ENCODE results near the gene PPCS. TPM values are rescaled to one million over a fixed set of nuclear protein-coding genes. Genes with fewer than 3 reads are reported as not detected.

The PPCS gene
- total and polyA plus RNA-seq, 4 donors = 33.7 to 171 (median 54.0) TPM

DNA sequence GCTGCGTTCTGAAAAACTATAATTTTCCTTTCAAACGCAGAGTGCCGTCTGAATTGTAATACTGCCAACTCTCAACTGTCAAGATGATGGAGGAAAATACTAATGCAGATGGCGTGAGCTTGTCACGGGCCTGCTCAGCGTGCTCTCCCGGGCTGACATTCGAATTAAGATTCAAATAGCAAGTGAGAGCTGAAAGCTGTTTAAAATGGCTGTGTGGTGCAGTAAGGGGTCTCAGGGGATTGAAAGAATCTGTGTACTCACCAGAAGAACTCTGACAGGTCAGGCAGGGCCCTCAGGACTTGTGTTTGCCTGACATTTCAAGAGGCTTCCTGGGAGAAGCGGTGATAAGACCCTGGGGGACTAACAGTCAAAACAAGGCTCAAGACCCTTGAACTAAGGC, 33.6 kb upstream of the PPCS start:
- intact Hi-C loops (cut with DNase I) = no loop called here
- no peak for ATAC-seq (ENCODE audit: low FRiP score)
- Histone ChIP-seq H3K9me3 (ENCODE audit: control insufficient read depth, low read length) (no peaks in the 10 kb centered on the region), H3K36me3 (ENCODE audit: control insufficient read depth in 1 of 2, insufficient read depth in 2 of 2, low read length in 1 of 2) (no peaks in the 10 kb centered on the region), H3K4me1 (ENCODE audit: control insufficient read depth in 1 of 2, insufficient read depth in 2 of 2, low read length in 2 of 2) (no peaks in the 10 kb centered on the region), H3K27ac (ENCODE audit: low read depth in 1 of 2, low read length in 2 of 2) (no peak overlapping the region), H3K4me3 (ENCODE audit: low read length in 2 of 2) (no peak overlapping the region), H3K27me3 (ENCODE audit: control insufficient read depth in 1 of 2, insufficient read depth in 2 of 2, low read length in 1 of 2) (peaks cover 0 to 1% of the 10 kb centered on the region in 2 donors)
- 38 to 58% methylated on average over 9 of the region's 9 CpGs for WGBS, 2 donors
- no peak for DNase-seq

DNA sequence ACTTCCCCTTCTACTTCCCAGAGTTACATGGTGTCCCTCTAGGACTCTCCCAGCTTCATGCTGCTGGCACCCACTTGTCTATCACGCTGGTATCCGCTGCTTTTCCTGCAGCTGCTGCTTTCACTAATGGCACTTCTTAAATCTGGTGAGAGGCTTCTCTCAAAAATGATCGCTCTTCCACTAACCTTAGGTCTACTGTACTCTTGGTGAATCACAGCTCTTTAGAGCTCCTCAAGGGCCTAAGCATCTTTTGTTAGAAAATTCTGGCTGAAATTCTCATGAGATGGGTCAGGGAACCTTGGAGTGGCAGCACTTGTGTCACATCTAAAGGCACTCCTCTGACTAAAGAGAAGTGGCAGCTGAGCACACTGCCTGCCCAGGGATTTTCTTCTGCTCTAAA, 32.7 kb upstream of the PPCS start:
- peaks cover 0 to 1% of the 10 kb centered on the region in 2 donors for H3K27me3 ChIP-seq (ENCODE audit: control insufficient read depth in 1 of 2, insufficient read depth in 2 of 2, low read length in 1 of 2)
- no peak overlapping the region for H3K27ac ChIP-seq (ENCODE audit: low read depth in 1 of 2, low read length in 2 of 2)
- 94 to 95% methylated on average over 3 of the region's 3 CpGs for WGBS, 2 donors
- ATAC-seq (ENCODE audit: low FRiP score) = no peak
- intact Hi-C loops (cut with DNase I) = no loop called here
- H3K9me3 ChIP-seq (ENCODE audit: control insufficient read depth, low read length) = no peaks in the 10 kb centered on the region
- no peak for DNase-seq
- no peak overlapping the region for H3K4me3 ChIP-seq (ENCODE audit: low read length in 2 of 2)
- no peaks in the 10 kb centered on the region for H3K36me3 ChIP-seq (ENCODE audit: control insufficient read depth in 1 of 2, insufficient read depth in 2 of 2, low read length in 1 of 2)
- no peaks in the 10 kb centered on the region for H3K4me1 ChIP-seq (ENCODE audit: control insufficient read depth in 1 of 2, insufficient read depth in 2 of 2, low read length in 2 of 2)

DNA sequence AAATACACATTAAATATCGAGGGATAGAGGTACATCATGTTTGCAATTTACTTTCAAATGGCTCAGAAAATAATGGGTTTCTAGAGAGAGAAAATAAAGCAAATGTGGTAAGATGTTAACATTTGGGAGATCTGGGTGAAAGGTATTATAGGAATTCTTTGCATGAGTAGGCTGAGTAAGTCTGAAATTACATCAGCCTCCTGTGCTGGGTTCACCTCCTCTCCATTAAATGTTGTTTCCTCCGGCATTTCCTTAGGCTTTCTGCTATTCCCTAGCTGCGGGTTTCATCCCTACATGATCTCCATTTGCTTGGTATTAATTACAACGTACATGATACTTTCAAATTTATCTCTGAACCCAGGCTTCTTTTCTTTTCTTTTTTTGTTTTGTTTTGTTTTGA, 32.1 kb upstream of the PPCS start:
- H3K9me3 ChIP-seq (ENCODE audit: control insufficient read depth, low read length) = no peaks in the 10 kb centered on the region
- ATAC-seq (ENCODE audit: low FRiP score) (no peak), DNase-seq (no peak)
- WGBS, 2 donors = 90% methylated on average over 4 of the region's 4 CpGs
- no peak overlapping the region for H3K27ac ChIP-seq (ENCODE audit: low read depth in 1 of 2, low read length in 2 of 2)
- H3K4me1 ChIP-seq (ENCODE audit: control insufficient read depth in 1 of 2, insufficient read depth in 2 of 2, low read length in 2 of 2) = no peaks in the 10 kb centered on the region
- H3K36me3 ChIP-seq (ENCODE audit: control insufficient read depth in 1 of 2, insufficient read depth in 2 of 2, low read length in 1 of 2) = no peaks in the 10 kb centered on the region
- H3K27me3 ChIP-seq (ENCODE audit: control insufficient read depth in 1 of 2, insufficient read depth in 2 of 2, low read length in 1 of 2) = peaks cover 0 to 1% of the 10 kb centered on the region in 2 donors
- intact Hi-C loops (cut with DNase I) = no loop called here
- no peak overlapping the region for H3K4me3 ChIP-seq (ENCODE audit: low read length in 2 of 2)

DNA sequence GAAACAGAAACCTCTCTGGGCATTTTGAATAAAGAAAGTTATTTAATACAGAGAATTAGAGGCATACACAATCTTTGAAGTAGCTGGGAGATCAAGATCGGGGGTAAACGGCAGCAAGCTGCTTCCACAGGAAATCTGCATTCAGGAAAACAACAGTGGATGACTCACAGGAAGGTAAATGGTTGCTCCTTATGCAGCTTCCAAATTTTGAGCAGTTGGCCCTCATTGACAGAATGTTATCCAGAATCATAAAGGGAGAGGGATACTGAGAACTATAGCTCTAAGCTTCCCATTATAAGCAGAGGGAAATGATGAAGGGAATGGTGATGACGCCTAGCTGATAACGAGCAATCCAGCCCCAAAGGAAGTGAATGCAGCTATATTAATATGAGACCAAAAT, 29.1 kb upstream of the PPCS start:
- Histone ChIP-seq H3K9me3 (ENCODE audit: control insufficient read depth, low read length) (no peaks in the 10 kb centered on the region), H3K27me3 (ENCODE audit: control insufficient read depth in 1 of 2, insufficient read depth in 2 of 2, low read length in 1 of 2) (peaks cover 0 to 1% of the 10 kb centered on the region in 2 donors), H3K4me1 (ENCODE audit: control insufficient read depth in 1 of 2, insufficient read depth in 2 of 2, low read length in 2 of 2) (no peaks in the 10 kb centered on the region), H3K27ac (ENCODE audit: low read depth in 1 of 2, low read length in 2 of 2) (no peak overlapping the region), H3K36me3 (ENCODE audit: control insufficient read depth in 1 of 2, insufficient read depth in 2 of 2, low read length in 1 of 2) (no peaks in the 10 kb centered on the region), H3K4me3 (ENCODE audit: low read length in 2 of 2) (no peak overlapping the region)
- DNase-seq (no peak), ATAC-seq (ENCODE audit: low FRiP score) (no peak)
- 78 to 79% methylated on average over 4 of the region's 4 CpGs for WGBS, 2 donors
- intact Hi-C loops (cut with DNase I) = no loop called here

DNA sequence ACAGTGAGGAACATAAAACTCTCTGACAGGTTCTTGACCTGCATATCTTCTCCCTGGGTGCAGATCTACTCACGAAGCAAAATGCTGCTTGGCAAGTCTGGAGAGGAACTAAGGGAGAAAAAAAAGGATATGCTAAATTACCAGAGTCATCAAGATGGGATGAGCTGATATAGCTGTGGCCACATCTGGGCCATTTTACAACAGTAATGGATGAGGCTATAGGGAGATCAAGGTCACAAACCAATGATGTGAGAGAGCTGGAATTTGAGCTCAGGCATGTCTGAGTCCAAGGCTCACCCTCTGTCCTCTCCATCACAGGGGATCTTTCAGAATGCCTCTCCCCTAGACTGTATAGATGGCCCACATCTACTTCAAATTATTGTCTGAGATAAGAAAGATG, 26.7 kb upstream of the PPCS start:
- Histone ChIP-seq H3K36me3 (ENCODE audit: control insufficient read depth in 1 of 2, insufficient read depth in 2 of 2, low read length in 1 of 2) (no peaks in the 10 kb centered on the region), H3K27me3 (ENCODE audit: control insufficient read depth in 1 of 2, insufficient read depth in 2 of 2, low read length in 1 of 2) (no peaks in the 10 kb centered on the region), H3K4me1 (ENCODE audit: control insufficient read depth in 1 of 2, insufficient read depth in 2 of 2, low read length in 2 of 2) (no peaks in the 10 kb centered on the region), H3K4me3 (ENCODE audit: low read length in 2 of 2) (no peak overlapping the region), H3K27ac (ENCODE audit: low read depth in 1 of 2, low read length in 2 of 2) (no peak overlapping the region), H3K9me3 (ENCODE audit: control insufficient read depth, low read length) (no peaks in the 10 kb centered on the region)
- 89 to 93% methylated on average over 1 of the region's 1 CpG for WGBS, 2 donors
- ATAC-seq (ENCODE audit: low FRiP score) = no peak
- intact Hi-C loops (cut with DNase I) = no loop called here
- no peak for DNase-seq

DNA sequence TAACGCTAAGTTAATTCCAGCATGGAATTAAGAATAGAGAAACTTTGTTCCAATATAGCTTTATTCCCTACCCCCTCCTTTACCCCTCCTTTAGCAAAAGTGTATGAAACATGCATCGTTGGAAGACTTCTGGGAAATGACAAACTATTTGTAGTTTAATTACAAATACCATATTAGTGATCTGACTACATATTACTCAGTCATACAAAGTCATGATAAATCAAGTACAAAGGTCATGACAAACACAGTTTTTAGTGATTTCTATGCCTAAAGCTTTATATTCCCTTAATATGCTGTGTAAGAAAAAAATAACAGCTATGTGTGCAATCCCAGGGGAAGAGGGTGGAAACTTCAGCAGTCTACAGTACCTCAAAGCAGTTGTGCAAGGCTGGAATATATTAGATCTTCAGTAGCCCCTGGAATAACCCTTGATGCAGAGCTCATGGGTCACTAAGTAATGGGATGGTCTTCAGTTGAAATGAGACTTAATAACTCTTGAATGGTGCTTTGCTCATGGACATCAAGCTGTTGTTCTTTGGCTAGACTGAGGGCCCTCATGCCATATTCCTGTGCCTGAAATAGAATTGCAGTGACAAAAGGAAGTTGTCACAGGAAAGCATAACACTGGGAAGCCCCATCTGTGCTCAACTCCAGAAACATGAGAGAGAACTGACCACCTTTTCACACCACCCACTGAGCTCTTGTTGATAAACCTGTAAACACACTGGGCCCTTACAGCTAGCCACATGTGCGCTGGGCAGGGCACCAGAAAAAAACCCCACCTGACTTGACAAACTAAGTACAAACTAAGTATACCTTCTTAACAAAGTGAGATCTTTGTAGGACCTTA, 25.8 kb upstream of the PPCS start:
- no peaks in the 10 kb centered on the region for H3K36me3 ChIP-seq (ENCODE audit: control insufficient read depth in 1 of 2, insufficient read depth in 2 of 2, low read length in 1 of 2)
- no peak for ATAC-seq (ENCODE audit: low FRiP score)
- no peak for DNase-seq
- H3K27me3 ChIP-seq (ENCODE audit: control insufficient read depth in 1 of 2, insufficient read depth in 2 of 2, low read length in 1 of 2) = no peaks in the 10 kb centered on the region
- no peak overlapping the region for H3K4me3 ChIP-seq (ENCODE audit: low read length in 2 of 2)
- H3K27ac ChIP-seq (ENCODE audit: low read depth in 1 of 2, low read length in 2 of 2) = no peak overlapping the region
- H3K9me3 ChIP-seq (ENCODE audit: control insufficient read depth, low read length) = no peaks in the 10 kb centered on the region
- 81 to 83% methylated on average over 3 of the region's 3 CpGs for WGBS, 2 donors
- no peaks in the 10 kb centered on the region for H3K4me1 ChIP-seq (ENCODE audit: control insufficient read depth in 1 of 2, insufficient read depth in 2 of 2, low read length in 2 of 2)
- intact Hi-C loops (cut with DNase I) = no loop called here

DNA sequence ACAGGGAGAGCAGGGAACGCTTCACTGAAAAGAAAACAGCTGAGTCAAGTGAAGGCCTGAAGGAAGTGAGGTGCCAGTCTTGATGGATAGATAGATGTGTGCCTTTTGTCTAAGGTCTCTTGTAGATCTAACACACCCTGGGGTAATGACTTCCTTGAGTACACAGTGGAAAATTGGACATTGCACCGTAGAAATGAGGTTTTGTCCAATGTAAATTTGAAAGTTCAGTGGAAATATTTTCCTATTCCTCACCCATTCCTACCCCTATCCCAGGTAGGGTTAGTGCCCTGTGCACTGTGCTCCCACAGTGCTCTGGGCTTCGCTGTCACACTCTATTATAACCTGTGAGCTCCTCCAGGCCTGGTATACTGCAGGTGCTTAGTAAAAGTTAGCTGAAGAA, 24.8 kb upstream of the PPCS start:
- intact Hi-C loops (cut with DNase I) = no loop called here
- H3K9me3 ChIP-seq (ENCODE audit: control insufficient read depth, low read length) = no peaks in the 10 kb centered on the region
- 74 to 78% methylated on average over 3 of the region's 3 CpGs for WGBS, 2 donors
- ATAC-seq (ENCODE audit: low FRiP score) (no peak), DNase-seq (no peak)
- no peak overlapping the region for H3K4me3 ChIP-seq (ENCODE audit: low read length in 2 of 2)
- no peaks in the 10 kb centered on the region for H3K4me1 ChIP-seq (ENCODE audit: control insufficient read depth in 1 of 2, insufficient read depth in 2 of 2, low read length in 2 of 2)
- no peaks in the 10 kb centered on the region for H3K27me3 ChIP-seq (ENCODE audit: control insufficient read depth in 1 of 2, insufficient read depth in 2 of 2, low read length in 1 of 2)
- H3K27ac ChIP-seq (ENCODE audit: low read depth in 1 of 2, low read length in 2 of 2) = no peak overlapping the region
- no peaks in the 10 kb centered on the region for H3K36me3 ChIP-seq (ENCODE audit: control insufficient read depth in 1 of 2, insufficient read depth in 2 of 2, low read length in 1 of 2)

DNA sequence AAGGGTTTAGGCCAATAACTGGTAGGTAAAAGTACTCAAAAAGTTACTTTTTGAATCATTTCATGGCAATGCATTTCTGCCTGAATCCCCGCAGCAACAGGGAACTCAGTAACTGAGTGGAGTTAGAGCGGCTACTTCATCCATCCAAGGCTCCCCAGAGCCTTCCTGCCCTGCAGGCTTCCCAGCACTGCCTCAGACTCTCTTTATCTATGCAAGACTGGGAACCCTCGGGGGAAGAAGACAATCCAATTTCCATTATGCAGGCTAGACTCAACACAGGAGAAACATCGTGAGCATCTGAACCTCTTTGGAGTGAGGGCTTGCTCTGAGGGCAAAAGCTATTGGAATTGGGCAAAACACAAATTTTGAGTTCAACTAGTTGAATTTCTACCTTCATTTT, 23.6 kb upstream of the PPCS start:
- intact Hi-C loops (cut with DNase I) = no loop called here
- no peak overlapping the region for H3K4me3 ChIP-seq (ENCODE audit: low read length in 2 of 2)
- H3K27ac ChIP-seq (ENCODE audit: low read depth in 1 of 2, low read length in 2 of 2) = no peak overlapping the region
- ATAC-seq (ENCODE audit: low FRiP score) = no peak
- WGBS, 2 donors = 88 to 90% methylated on average over 4 of the region's 4 CpGs
- no peaks in the 10 kb centered on the region for H3K4me1 ChIP-seq (ENCODE audit: control insufficient read depth in 1 of 2, insufficient read depth in 2 of 2, low read length in 2 of 2)
- H3K27me3 ChIP-seq (ENCODE audit: control insufficient read depth in 1 of 2, insufficient read depth in 2 of 2, low read length in 1 of 2) = no peaks in the 10 kb centered on the region
- DNase-seq = no peak
- H3K9me3 ChIP-seq (ENCODE audit: control insufficient read depth, low read length) = no peaks in the 10 kb centered on the region
- no peaks in the 10 kb centered on the region for H3K36me3 ChIP-seq (ENCODE audit: control insufficient read depth in 1 of 2, insufficient read depth in 2 of 2, low read length in 1 of 2)

DNA sequence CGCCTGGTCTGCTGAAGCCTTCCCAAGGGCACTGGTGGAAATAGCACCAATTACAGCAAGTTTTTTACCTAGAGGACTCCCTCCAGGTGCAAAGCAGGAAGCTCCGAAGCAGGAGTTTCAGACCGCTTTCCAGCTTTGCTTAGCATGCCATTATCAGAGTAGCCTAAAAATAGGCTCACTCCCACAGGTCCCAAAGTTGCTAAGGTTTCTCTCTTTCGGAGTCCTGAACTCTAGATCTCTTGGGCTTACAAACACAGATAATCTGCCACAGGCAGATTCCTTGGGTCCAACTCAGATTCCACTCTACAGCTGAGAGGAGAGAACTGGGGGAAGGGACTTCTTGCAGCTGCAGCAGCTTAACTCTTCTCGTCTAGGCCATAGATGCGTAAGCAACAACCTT, 23.0 kb upstream of the PPCS start:
- Histone ChIP-seq H3K27me3 (ENCODE audit: control insufficient read depth in 1 of 2, insufficient read depth in 2 of 2, low read length in 1 of 2) (no peaks in the 10 kb centered on the region), H3K4me3 (ENCODE audit: low read length in 2 of 2) (no peak overlapping the region), H3K36me3 (ENCODE audit: control insufficient read depth in 1 of 2, insufficient read depth in 2 of 2, low read length in 1 of 2) (no peaks in the 10 kb centered on the region), H3K27ac (ENCODE audit: low read depth in 1 of 2, low read length in 2 of 2) (no peak overlapping the region), H3K9me3 (ENCODE audit: control insufficient read depth, low read length) (no peaks in the 10 kb centered on the region), H3K4me1 (ENCODE audit: control insufficient read depth in 1 of 2, insufficient read depth in 2 of 2, low read length in 2 of 2) (no peaks in the 10 kb centered on the region)
- 81% methylated on average over 6 of the region's 6 CpGs for WGBS, 2 donors
- intact Hi-C loops (cut with DNase I) = no loop called here
- ATAC-seq (ENCODE audit: low FRiP score) (no peak), DNase-seq (no peak)
